Left ventricle myocardium inferior (tissue), 1 donor: ENCODE results near the gene MRPL41. TPM values are rescaled to one million over a fixed set of nuclear protein-coding genes. Genes with fewer than 3 reads are reported as not detected.
"Not testable (repeated sequence)": the region's sequence is repeated elsewhere in the genome, so short reads cannot be mapped to it uniquely, and the experiment has no call there.

Experiments used
- DNase-seq: peaks from one replicate; pipeline ENCODE4 v3.0.0-alpha.2; 2020
- H3K27ac ChIP-seq: fragments of 200-600 bp; replicated peaks from 2 replicates; pipeline ENCODE4 v1.8.0; 2021
- H3K27me3 ChIP-seq: fragments of 200-600 bp; 2 replicates; pipeline ENCODE4 v1.8.0; 2021; ENCODE audit warnings: low read depth
- H3K36me3 ChIP-seq: fragments of 200-600 bp; 2 replicates; pipeline ENCODE4 v1.8.0; 2021
- H3K4me1 ChIP-seq: fragments of 200-600 bp; 2 replicates; pipeline ENCODE4 v1.8.0; 2021
- H3K4me3 ChIP-seq: fragments of 200-600 bp; 2 replicates; pipeline ENCODE4 v1.8.0; 2021; ENCODE audit warnings: mild to moderate bottlenecking, moderate library complexity
- H3K9me3 ChIP-seq: fragments of 200-600 bp; replicated peaks from 2 replicates; pipeline ENCODE4 v1.8.0; 2021
- intact Hi-C: fragments of 100-400 bp; cut with micrococcal nuclease; formaldehyde crosslinking; loops from one replicate; pipeline ENCODE4 v1.11.0; 2022
- total RNA-seq: library from RNA; stranded (reverse); fragmentation: NEBNext Ultra II Directional; extraction: Animal tissue kit (Norgen Biotek cat#: 25700); gene quantifications from one replicate; pipeline ENCODE4 v1.2.1, GENCODE V29; 2021
- TF ChIP-seq, protein P1 (sequence below): fragments of 200-600 bp; IDR thresholded peaks from 2 replicates; pipeline ENCODE4 v1.8.0; 2021; ENCODE audit warnings: antibody characterized with exemption, mild to moderate bottlenecking, borderline replicate concordance
- donor health status: DM: no; HTN: yes; CAD: no; lungs with severe emphysema.

MRPL41 gene
- total RNA-seq, 1 donor from 2014 or later, result 233 TPM

DNA sequence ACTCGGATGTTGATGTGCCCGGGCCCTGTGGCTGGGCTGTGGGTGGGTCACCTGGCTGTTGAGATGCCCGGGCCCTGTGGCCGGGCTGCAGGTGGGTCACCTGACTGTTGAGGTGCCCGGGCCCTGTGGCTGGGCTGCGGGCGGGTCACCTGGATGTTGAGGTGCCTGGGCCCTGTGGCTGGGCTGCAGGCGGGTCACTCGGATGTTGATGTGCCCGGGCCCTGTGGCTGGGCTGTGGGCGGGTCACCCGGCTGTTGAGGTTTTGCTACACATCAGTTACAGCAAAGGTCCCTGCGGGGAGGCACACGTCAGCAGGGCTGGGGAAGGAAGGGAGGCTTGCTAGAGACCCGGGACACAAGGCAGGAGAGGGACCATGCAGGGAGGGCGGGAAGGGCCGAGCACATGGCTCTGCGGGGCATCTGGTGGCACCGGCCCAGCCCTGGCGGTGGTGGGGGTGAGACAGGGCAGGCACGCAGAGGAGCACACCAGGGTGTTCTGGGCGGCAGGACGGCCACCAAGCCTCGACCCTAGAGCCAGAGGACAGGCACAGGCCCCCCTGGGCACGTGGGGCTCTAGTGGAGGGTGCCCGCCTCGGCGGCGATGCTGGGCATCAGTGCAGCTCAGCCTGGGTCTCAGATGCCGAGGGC lies 36.9 kb upstream of the MRPL41 start:
- DNase-seq, result no peak
- intact Hi-C loops, result no loop called here
- Histone ChIP-seq H3K27ac (no peak overlapping the region), H3K9me3 (no peaks in the 10 kb centered on the region), H3K27me3 (no peaks in the 10 kb centered on the region), H3K36me3 (peaks cover 9% of the 10 kb centered on the region), H3K4me1 (no peaks in the 10 kb centered on the region), H3K4me3 (no peak overlapping the region)
- TF ChIP-seq, protein P1, sequence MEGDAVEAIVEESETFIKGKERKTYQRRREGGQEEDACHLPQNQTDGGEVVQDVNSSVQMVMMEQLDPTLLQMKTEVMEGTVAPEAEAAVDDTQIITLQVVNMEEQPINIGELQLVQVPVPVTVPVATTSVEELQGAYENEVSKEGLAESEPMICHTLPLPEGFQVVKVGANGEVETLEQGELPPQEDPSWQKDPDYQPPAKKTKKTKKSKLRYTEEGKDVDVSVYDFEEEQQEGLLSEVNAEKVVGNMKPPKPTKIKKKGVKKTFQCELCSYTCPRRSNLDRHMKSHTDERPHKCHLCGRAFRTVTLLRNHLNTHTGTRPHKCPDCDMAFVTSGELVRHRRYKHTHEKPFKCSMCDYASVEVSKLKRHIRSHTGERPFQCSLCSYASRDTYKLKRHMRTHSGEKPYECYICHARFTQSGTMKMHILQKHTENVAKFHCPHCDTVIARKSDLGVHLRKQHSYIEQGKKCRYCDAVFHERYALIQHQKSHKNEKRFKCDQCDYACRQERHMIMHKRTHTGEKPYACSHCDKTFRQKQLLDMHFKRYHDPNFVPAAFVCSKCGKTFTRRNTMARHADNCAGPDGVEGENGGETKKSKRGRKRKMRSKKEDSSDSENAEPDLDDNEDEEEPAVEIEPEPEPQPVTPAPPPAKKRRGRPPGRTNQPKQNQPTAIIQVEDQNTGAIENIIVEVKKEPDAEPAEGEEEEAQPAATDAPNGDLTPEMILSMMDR, result no peak

DNA sequence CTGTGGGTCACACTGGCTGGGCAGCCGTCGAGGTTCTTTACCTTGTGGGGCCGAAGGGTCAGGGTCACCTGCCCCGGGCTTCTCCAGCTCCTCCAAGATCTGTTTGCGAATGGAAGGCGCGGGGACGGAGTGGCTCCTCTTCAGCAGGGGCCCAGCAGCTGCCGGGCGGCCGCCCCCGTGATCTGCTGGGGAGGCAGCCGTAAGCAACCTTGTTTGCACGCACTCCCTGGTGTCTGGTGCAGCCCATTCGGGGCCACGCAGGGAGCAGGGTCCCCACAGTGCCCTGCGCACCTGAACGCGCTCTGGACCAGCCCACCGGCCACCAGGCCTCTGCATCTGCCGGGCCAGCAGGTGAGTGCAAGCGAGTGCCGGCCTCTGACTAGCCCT lies 36.3 kb upstream of the MRPL41 start:
- H3K4me3 ChIP-seq, result no peak overlapping the region
- DNase-seq, result no peak
- TF ChIP-seq, protein P1, result no peak

GRCh38 chr9:137516144-137516917 lies 35.3 kb upstream of the MRPL41 start:
- Histone ChIP-seq H3K4me1 (no peaks in the 10 kb centered on the region), H3K27ac (no peak overlapping the region), H3K36me3 (peaks cover 8% of the 10 kb centered on the region), H3K4me3 (no peak overlapping the region), H3K27me3 (no peaks in the 10 kb centered on the region), H3K9me3 (no peaks in the 10 kb centered on the region)
- TF ChIP-seq, protein P1, result no peak
- no peak for DNase-seq
- intact Hi-C loops, result no loop called here

More for the DNA sequence above, 36.3 kb upstream of the MRPL41 start:
- Histone ChIP-seq H3K9me3 (no peaks in the 10 kb centered on the region), H3K4me1 (no peaks in the 10 kb centered on the region), H3K36me3 (peaks cover 9% of the 10 kb centered on the region), H3K27me3 (no peaks in the 10 kb centered on the region), H3K27ac (no peak overlapping the region)
- intact Hi-C loops, result no loop called here

- intact Hi-C loops, H3K4me1 ChIP-seq, H3K4me3 ChIP-seq, H3K36me3 ChIP-seq, H3K27ac ChIP-seq, H3K9me3 ChIP-seq, DNase-seq, H3K27me3 ChIP-seq: not testable (repeated sequence)
Measured at GRCh38 chr9:137518661-137519459, 32.8 kb upstream of the MRPL41 start.

- Histone ChIP-seq H3K4me3 (no peak overlapping the region), H3K9me3 (no peaks in the 10 kb centered on the region), H3K27ac (no peak overlapping the region), H3K27me3 (no peaks in the 10 kb centered on the region), H3K36me3 (no peaks in the 10 kb centered on the region), H3K4me1 (no peaks in the 10 kb centered on the region)
- intact Hi-C loops, result no loop called here
- no peak for DNase-seq
- TF ChIP-seq, protein P1, result no peak
Measured at GRCh38 chr9:137519553-137519952, 32.1 kb upstream of the MRPL41 start.
